H1 (cell line): ENCODE data around the gene MUS81. TPM values are rescaled to one million over a fixed set of nuclear protein-coding genes. Genes with fewer than 3 reads are reported as not detected.

Source experiments
- SIX5 ChIP-seq: IDR thresholded peaks from 2 replicates; pipeline ENCODE4 v1.6.1; 2011; ENCODE audit warnings: mild to moderate bottlenecking, low read depth, low read length
- polyA plus RNA-seq, 7 experiments: library from polyadenylated mRNA; depleted of rRNA in 3 of 7; stranded (reverse) in 5 of 7; unstranded in 2 of 7; fragments of >200 nt in 5 of 7; fragments of 200-250 nt in 2 of 7; gene quantifications; 1 replicate in 5 of 7; 2 replicates in 1 of 7; 4 replicates in 1 of 7; pipeline versions ENCODE4 v1.2.1 to v1.2.3, GENCODE V29; 2011 to 2013; ENCODE audit warnings: missing spikeins in 2 of 7, mixed read lengths in 2 of 7
- total RNA-seq: library from RNA; stranded (reverse); fragmentation: NEBNext Ultra II Directional; extraction: Animal tissue kit (Norgen Biotek cat#: 25700); gene quantifications from 2 replicates; pipeline ENCODE4 v1.2.1, GENCODE V29; 2021
- TF ChIP-seq, protein P1 (sequence below): fragments of 300-600 bp; sonication (generic); IDR thresholded peaks from 2 replicates; pipeline ENCODE4 v1.7.1; 2012; ENCODE audit warnings: low read length, moderate library complexity, mild to moderate bottlenecking, inconsistent platforms; ENCODE audit not compliant: insufficient replicate concordance

MUS81 gene
- total and polyA plus RNA-seq, 2 of the 8 experiments (the other 6 are each of a cell fraction or from before 2014, with no cell fraction given) = 30.2 to 31.5 TPM

DNA sequence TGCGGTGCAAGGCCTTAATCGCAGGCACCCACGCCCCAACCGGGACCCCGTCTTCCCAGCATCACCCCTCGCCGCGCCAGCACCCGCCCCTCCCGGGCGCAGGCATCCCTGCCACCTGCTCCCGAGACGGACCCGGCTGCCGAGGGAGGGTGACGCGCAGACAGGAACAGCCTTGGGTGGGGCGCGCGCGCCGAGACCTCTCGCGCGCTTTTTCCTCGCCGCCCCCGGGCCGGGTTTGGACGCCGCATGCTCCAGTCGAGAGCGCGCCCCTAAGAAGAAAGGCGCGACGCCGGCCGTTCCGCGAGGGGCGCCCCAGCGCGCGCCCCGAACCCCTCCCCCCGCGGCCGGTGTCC, 2.8 kb upstream of the MUS81 start (continued):
- TF ChIP-seq, protein P1, sequence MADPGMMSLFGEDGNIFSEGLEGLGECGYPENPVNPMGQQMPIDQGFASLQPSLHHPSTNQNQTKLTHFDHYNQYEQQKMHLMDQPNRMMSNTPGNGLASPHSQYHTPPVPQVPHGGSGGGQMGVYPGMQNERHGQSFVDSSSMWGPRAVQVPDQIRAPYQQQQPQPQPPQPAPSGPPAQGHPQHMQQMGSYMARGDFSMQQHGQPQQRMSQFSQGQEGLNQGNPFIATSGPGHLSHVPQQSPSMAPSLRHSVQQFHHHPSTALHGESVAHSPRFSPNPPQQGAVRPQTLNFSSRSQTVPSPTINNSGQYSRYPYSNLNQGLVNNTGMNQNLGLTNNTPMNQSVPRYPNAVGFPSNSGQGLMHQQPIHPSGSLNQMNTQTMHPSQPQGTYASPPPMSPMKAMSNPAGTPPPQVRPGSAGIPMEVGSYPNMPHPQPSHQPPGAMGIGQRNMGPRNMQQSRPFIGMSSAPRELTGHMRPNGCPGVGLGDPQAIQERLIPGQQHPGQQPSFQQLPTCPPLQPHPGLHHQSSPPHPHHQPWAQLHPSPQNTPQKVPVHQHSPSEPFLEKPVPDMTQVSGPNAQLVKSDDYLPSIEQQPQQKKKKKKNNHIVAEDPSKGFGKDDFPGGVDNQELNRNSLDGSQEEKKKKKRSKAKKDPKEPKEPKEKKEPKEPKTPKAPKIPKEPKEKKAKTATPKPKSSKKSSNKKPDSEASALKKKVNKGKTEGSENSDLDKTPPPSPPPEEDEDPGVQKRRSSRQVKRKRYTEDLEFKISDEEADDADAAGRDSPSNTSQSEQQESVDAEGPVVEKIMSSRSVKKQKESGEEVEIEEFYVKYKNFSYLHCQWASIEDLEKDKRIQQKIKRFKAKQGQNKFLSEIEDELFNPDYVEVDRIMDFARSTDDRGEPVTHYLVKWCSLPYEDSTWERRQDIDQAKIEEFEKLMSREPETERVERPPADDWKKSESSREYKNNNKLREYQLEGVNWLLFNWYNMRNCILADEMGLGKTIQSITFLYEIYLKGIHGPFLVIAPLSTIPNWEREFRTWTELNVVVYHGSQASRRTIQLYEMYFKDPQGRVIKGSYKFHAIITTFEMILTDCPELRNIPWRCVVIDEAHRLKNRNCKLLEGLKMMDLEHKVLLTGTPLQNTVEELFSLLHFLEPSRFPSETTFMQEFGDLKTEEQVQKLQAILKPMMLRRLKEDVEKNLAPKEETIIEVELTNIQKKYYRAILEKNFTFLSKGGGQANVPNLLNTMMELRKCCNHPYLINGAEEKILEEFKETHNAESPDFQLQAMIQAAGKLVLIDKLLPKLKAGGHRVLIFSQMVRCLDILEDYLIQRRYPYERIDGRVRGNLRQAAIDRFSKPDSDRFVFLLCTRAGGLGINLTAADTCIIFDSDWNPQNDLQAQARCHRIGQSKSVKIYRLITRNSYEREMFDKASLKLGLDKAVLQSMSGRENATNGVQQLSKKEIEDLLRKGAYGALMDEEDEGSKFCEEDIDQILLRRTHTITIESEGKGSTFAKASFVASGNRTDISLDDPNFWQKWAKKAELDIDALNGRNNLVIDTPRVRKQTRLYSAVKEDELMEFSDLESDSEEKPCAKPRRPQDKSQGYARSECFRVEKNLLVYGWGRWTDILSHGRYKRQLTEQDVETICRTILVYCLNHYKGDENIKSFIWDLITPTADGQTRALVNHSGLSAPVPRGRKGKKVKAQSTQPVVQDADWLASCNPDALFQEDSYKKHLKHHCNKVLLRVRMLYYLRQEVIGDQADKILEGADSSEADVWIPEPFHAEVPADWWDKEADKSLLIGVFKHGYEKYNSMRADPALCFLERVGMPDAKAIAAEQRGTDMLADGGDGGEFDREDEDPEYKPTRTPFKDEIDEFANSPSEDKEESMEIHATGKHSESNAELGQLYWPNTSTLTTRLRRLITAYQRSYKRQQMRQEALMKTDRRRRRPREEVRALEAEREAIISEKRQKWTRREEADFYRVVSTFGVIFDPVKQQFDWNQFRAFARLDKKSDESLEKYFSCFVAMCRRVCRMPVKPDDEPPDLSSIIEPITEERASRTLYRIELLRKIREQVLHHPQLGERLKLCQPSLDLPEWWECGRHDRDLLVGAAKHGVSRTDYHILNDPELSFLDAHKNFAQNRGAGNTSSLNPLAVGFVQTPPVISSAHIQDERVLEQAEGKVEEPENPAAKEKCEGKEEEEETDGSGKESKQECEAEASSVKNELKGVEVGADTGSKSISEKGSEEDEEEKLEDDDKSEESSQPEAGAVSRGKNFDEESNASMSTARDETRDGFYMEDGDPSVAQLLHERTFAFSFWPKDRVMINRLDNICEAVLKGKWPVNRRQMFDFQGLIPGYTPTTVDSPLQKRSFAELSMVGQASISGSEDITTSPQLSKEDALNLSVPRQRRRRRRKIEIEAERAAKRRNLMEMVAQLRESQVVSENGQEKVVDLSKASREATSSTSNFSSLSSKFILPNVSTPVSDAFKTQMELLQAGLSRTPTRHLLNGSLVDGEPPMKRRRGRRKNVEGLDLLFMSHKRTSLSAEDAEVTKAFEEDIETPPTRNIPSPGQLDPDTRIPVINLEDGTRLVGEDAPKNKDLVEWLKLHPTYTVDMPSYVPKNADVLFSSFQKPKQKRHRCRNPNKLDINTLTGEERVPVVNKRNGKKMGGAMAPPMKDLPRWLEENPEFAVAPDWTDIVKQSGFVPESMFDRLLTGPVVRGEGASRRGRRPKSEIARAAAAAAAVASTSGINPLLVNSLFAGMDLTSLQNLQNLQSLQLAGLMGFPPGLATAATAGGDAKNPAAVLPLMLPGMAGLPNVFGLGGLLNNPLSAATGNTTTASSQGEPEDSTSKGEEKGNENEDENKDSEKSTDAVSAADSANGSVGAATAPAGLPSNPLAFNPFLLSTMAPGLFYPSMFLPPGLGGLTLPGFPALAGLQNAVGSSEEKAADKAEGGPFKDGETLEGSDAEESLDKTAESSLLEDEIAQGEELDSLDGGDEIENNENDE = no peak
- no peak for TF ChIP-seq SIX5
